ENCODE measurements around the gene ALDH1A3. TPM values are rescaled to one million over a fixed set of nuclear protein-coding genes. Genes with fewer than 3 reads are reported as not detected.

The ALDH1A3 gene
- total and polyA plus RNA-seq, 2 of the 4 experiments (the other 2 are of a cell fraction), result 3.1 to 5.0 TPM

DNA sequence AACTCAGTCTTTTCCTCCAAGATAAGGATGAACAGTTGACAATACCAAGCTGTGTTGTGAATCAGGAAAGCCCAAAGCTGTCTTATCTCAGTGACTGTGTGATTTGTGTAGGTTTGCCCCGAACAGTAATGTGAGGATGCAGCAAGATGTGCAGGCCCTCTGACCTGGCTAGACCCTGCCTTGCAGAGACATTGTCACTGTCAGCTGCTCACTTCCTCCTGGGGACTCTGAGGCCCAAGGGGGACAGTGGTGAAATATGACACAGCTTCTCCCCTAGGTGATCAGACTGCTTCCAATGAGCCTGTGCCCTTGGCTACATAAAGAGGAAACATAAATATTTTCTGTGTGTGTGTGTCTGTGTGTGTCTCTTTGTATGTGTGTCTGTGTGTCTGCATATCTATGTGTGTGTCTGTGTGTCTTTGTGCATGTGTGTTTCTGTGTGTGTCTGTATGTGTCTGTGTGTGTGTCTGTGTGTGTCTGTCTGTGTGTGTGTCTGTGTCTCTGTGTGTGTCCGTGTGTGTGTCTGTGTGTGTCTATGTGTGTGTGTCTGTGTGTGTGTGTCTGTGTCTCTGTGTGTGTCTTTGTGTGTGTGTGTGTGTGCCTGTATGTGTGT, 61.2 kb downstream of the ALDH1A3 start:
- Histone ChIP-seq H2AK9ac (replicated peaks; ENCODE audit: low read depth, low read length, poor library complexity) (no peak overlapping the region), H3K9me1 (ENCODE audit: insufficient read depth, low read length) (0 out of 2 replicates have a peak, but pooled peaks cover 5% of the 10 kb centered on the region), H4K5ac (ENCODE audit: low read depth, low read length) (no peak overlapping the region), H4K8ac (ENCODE audit: low read depth in 2 of 2, low read length in 2 of 2) (no peak overlapping the region), H2BK5ac (ENCODE audit: low read depth, low read length, poor library complexity, severe bottlenecking) (peak overlapping the region; percentile 21), H3K36me3 (ENCODE audit: control insufficient read depth, insufficient read depth, low read length) (no peaks in the 10 kb centered on the region), H3K14ac (replicated peaks; ENCODE audit: low read depth, low read length) (no peak overlapping the region), H3K79me1 (ENCODE audit: low read depth in 1 of 2, low read length in 2 of 2) (peaks cover 0 to 11% of the 10 kb centered on the region in 2 experiments; a peak in 1 of 4 replicates), H2AK5ac (ENCODE audit: low read depth, low read length) (peak overlapping the region; percentile 33; the same call in 1 of the 2 replicates), H3K9ac (ENCODE audit: low read depth, low read length) (no peak overlapping the region), H3K9me3 (ENCODE audit: control insufficient read depth, insufficient read depth, low read length) (no peaks in the 10 kb centered on the region), H2BK120ac (ENCODE audit: low read depth, low read length) (no peak overlapping the region), H3K27me3 (ENCODE audit: control insufficient read depth, insufficient read depth, low read length) (no peaks in the 10 kb centered on the region), H3K18ac (ENCODE audit: low read depth, low read length) (no peak overlapping the region), H3K23ac (ENCODE audit: low read depth, low read length) (0 out of 2 replicates have a peak overlapping the region, but pooled peaks have one; percentile 33), H2AFZ (replicated peaks; ENCODE audit: low read length, poor library complexity) (no peak overlapping the region), H3K56ac (ENCODE audit: extremely low read depth, insufficient read depth, low read length) (no peak overlapping the region), H3K4ac (ENCODE audit: low read depth, low read length) (no peak overlapping the region), H3K27ac (ENCODE audit: insufficient read depth, low read length) (no peak overlapping the region), H3K4me3 (ENCODE audit: insufficient read depth, low read depth, low read length) (no peak overlapping the region), H4K91ac (ENCODE audit: insufficient read depth, low read depth, low read length) (no peak overlapping the region), H4K20me1 (ENCODE audit: insufficient read depth, low read length) (no peaks in the 10 kb centered on the region), H3K4me2 (ENCODE audit: low read depth, low read length) (no peak overlapping the region), H3K4me1 (ENCODE audit: control insufficient read depth, insufficient read depth, low read length) (peaks cover 2% of the 10 kb centered on the region; the same call in 1 of the 2 replicates), H2BK15ac (ENCODE audit: low read depth, low read length) (no peak overlapping the region), H2BK20ac (ENCODE audit: low read depth, low read length) (no peak overlapping the region)
- in situ Hi-C loops (cut with MboI; ENCODE audit: low sequenced_read_pairs) (no loop called here), intact Hi-C loops (cut with micrococcal nuclease) (no loop called here), dilution Hi-C loops (cut with HindIII; ENCODE audit: low sequenced_read_pairs, unreplicated experiment) (no loop called here)
- ATAC-seq (ENCODE audit: low read depth) (no peak), DNase-seq (no peak)
- ChIA-PET CTCF (interaction anchor here (1.1 kb wide), 1 partner anchor 22 kb away, joined by 3 read pairs; the partner anchor contains the start of gene LRRK1), POLR2A (ENCODE audit: unreplicated experiment) (no interaction called here)
- no CpG with 5 or more reads among the region's 2 CpGs for WGBS, 2 experiments (ENCODE audit: extremely low coverage in 2 of 2, insufficient read length in 1 of 2)
- no TSS peak for BruUV-seq (replicated peaks)
- no peak for TF ChIP-seq CEBPB (IDR thresholded peaks at IDR 0.05; ENCODE audit: low read depth, low read length)
- TF ChIP-seq MAFK (IDR thresholded peaks at IDR 0.05; ENCODE audit: low read depth, low read length), result no peak
- TF ChIP-seq RAD21 (IDR thresholded peaks at IDR 0.05; ENCODE audit: low read length), result no peak
- TF ChIP-seq, protein P1, sequence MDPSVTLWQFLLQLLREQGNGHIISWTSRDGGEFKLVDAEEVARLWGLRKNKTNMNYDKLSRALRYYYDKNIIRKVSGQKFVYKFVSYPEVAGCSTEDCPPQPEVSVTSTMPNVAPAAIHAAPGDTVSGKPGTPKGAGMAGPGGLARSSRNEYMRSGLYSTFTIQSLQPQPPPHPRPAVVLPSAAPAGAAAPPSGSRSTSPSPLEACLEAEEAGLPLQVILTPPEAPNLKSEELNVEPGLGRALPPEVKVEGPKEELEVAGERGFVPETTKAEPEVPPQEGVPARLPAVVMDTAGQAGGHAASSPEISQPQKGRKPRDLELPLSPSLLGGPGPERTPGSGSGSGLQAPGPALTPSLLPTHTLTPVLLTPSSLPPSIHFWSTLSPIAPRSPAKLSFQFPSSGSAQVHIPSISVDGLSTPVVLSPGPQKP (IDR thresholded peaks at IDR 0.05; ENCODE audit: borderline replicate concordance, low read depth, low read length), result no peak
- TF ChIP-seq FOS (IDR thresholded peaks at IDR 0.05; ENCODE audit: low read depth, low read length), result no peak
- TF ChIP-seq RFX5 (IDR thresholded peaks at IDR 0.05; ENCODE audit: low read depth, low read length), result no peak
- TF ChIP-seq POLR2A (IDR thresholded peaks at IDR 0.05; ENCODE audit: low read depth, low read length), result no peak
- no peak for TF ChIP-seq MXI1 (IDR thresholded peaks at IDR 0.05; ENCODE audit: borderline replicate concordance, low read depth, low read length)
- TF ChIP-seq MAZ (IDR thresholded peaks at IDR 0.05; ENCODE audit: borderline replicate concordance, low read depth, low read length), result no peak
- no peak for TF ChIP-seq CHD1 (IDR thresholded peaks at IDR 0.05; ENCODE audit: low read depth, low read length)

Data from IMR-90 (cell line).